ENCODE measurements around the gene ST6GALNAC3.
A peak's percentile ranks its signal among the peaks of the same experiment; 100 is the strongest.

Gene ST6GALNAC3

GRCh38 chr1:76330991-76331603, 256.6 kb downstream of the ST6GALNAC3 start:
- Histone ChIP-seq H3K4me1 (ENCODE audit: control insufficient read depth, insufficient read depth, low read length) (no peaks in the 10 kb centered on the region), H3K9me3 (ENCODE audit: control insufficient read depth, insufficient read depth, low read depth, low read length) (no peaks in the 10 kb centered on the region), H3K27ac (ENCODE audit: extremely low read depth, low read depth, low read length) (no peak overlapping the region), H3K4me3 (ENCODE audit: low read depth, low read length) (no peak overlapping the region), H3K36me3 (ENCODE audit: control insufficient read depth in 2 of 2, insufficient read depth in 1 of 2, low read length in 2 of 2) (no peaks in the 10 kb centered on the region)
- POLR2A ChIA-PET: no interaction called here
- 0 out of 2 replicates have a peak, but pooled peaks have one; percentile 44 for TF ChIP-seq ZNF2 (tag by site-specific recombination; IDR thresholded peaks at IDR 0.05)
- TF ChIP-seq ZNF654 (tag by site-specific recombination; IDR thresholded peaks at IDR 0.05; ENCODE audit: low read depth): peak; percentile 77
- TF ChIP-seq ZNF37A (tag by site-specific recombination; IDR thresholded peaks at IDR 0.05): no peak
- peak; percentile 49; the same call in 1 of the 2 replicates for TF ChIP-seq ZNF660 (tag by site-specific recombination; IDR thresholded peaks at IDR 0.05)
- CTCF ChIA-PET: interaction anchor here (0.6 to 1.8 kb wide), 25 partner anchors 10 to 1232 kb away, joined by 3 to 7 read pairs (median 3); no protein-coding TSS in a partner anchor

- Histone ChIP-seq H3K36me3 (ENCODE audit: control insufficient read depth in 2 of 2, insufficient read depth in 1 of 2, low read length in 2 of 2) (no peaks in the 10 kb centered on the region), H3K9me3 (ENCODE audit: control insufficient read depth, insufficient read depth, low read depth, low read length) (no peaks in the 10 kb centered on the region), H3K4me3 (ENCODE audit: low read depth, low read length) (no peak overlapping the region), H3K4me1 (ENCODE audit: control insufficient read depth, insufficient read depth, low read length) (peaks cover 3% of the 10 kb centered on the region), H3K27ac (ENCODE audit: extremely low read depth, low read depth, low read length) (no peak overlapping the region)
- no peak for TF ChIP-seq ZNF174 (tag by site-specific recombination; IDR thresholded peaks at IDR 0.05)
- no peak for TF ChIP-seq ZFP37 (tag by site-specific recombination; IDR thresholded peaks at IDR 0.05)
- no peak for TF ChIP-seq PRDM2 (tag by site-specific recombination; IDR thresholded peaks at IDR 0.05; ENCODE audit: borderline replicate concordance)
- no peak for TF ChIP-seq ZNF76 (tag by site-specific recombination; IDR thresholded peaks at IDR 0.05; ENCODE audit: borderline replicate concordance, low read depth)
- TF ChIP-seq ZNF112 (tag by site-specific recombination; IDR thresholded peaks at IDR 0.05): no peak
- POLR2A ChIA-PET: no interaction called here
- CTCF ChIA-PET: no interaction called here
Measured at GRCh38 chr1:76335882-76336281, 261.3 kb downstream of the ST6GALNAC3 start.

GRCh38 chr1:76336931-76337371, 262.4 kb downstream of the ST6GALNAC3 start:
- Histone ChIP-seq H3K27ac (ENCODE audit: extremely low read depth, low read depth, low read length) (no peak overlapping the region), H3K9me3 (ENCODE audit: control insufficient read depth, insufficient read depth, low read depth, low read length) (no peaks in the 10 kb centered on the region), H3K4me3 (ENCODE audit: low read depth, low read length) (no peak overlapping the region), H3K36me3 (ENCODE audit: control insufficient read depth in 2 of 2, insufficient read depth in 1 of 2, low read length in 2 of 2) (no peaks in the 10 kb centered on the region), H3K4me1 (ENCODE audit: control insufficient read depth, insufficient read depth, low read length) (peaks cover 3% of the 10 kb centered on the region)
- ChIA-PET POLR2A (no interaction called here), CTCF (no interaction called here)
- TF ChIP-seq ZBTB6 (tag by site-specific recombination; IDR thresholded peaks at IDR 0.05): peak; percentile 98
- peak; percentile 37; the same call in 1 of the 2 replicates for TF ChIP-seq ZNF600 (tag by site-specific recombination; IDR thresholded peaks at IDR 0.05)
- no peak for TF ChIP-seq TRIM28 (IDR thresholded peaks at IDR 0.05; ENCODE audit: borderline replicate concordance, low read length)
- TF ChIP-seq GLIS2 (tag by site-specific recombination; IDR thresholded peaks at IDR 0.05): no peak
- peak; percentile 87 for TF ChIP-seq ZSCAN30 (tag by site-specific recombination; IDR thresholded peaks at IDR 0.05)
- no peak for TF ChIP-seq HOXA7 (CRISPR knock-in tag; IDR thresholded peaks at IDR 0.05; ENCODE audit: borderline replicate concordance)
- no peak for TF ChIP-seq ZNF488 (tag by site-specific recombination; IDR thresholded peaks at IDR 0.05)
- TF ChIP-seq MZF1 (tag by site-specific recombination; IDR thresholded peaks at IDR 0.05; ENCODE audit: borderline replicate concordance): peak; percentile 70; the same call in 1 of the 2 replicates
- peak; percentile 78 for TF ChIP-seq ZNF398 (tag by site-specific recombination; IDR thresholded peaks at IDR 0.05)
- no peak for TF ChIP-seq ZNF146 (tag by site-specific recombination; IDR thresholded peaks at IDR 0.05)
- TF ChIP-seq ZNF530 (tag by site-specific recombination; IDR thresholded peaks at IDR 0.05; ENCODE audit: low read depth): no peak
- no peak for TF ChIP-seq ZNF157 (tag by site-specific recombination; IDR thresholded peaks at IDR 0.05)

Data from HEK293 (cell line).